IPS-18a (cell line): ENCODE data around the gene CRADD.

Experiments used
- H3K27ac ChIP-seq: one replicate; pipeline ENCODE4 v1.5.1; 2013; ENCODE audit warnings: low read length
- H3K27me3 ChIP-seq: one replicate; pipeline ENCODE4 v1.6.1; 2013; ENCODE audit warnings: mild to moderate bottlenecking, low read length; ENCODE audit not compliant: control insufficient read depth, insufficient read depth
- H3K36me3 ChIP-seq: one replicate; pipeline ENCODE4 v1.6.1; 2013; ENCODE audit warnings: low read depth, low read length; ENCODE audit not compliant: control insufficient read depth
- H3K4me1 ChIP-seq: one replicate; pipeline ENCODE4 v1.6.1; 2013; ENCODE audit warnings: low read depth, low read length; ENCODE audit not compliant: control insufficient read depth
- H3K4me3 ChIP-seq: one replicate; pipeline ENCODE4 v1.5.1; 2013; ENCODE audit warnings: low read length
- H3K9ac ChIP-seq: one replicate; pipeline ENCODE4 v1.6.1; 2013; ENCODE audit warnings: mild to moderate bottlenecking, low read length, moderate library complexity
- H3K9me3 ChIP-seq: one replicate; pipeline ENCODE4 v1.6.1; 2013; ENCODE audit warnings: low read depth, low read length; ENCODE audit not compliant: control insufficient read depth

Gene CRADD

DNA sequence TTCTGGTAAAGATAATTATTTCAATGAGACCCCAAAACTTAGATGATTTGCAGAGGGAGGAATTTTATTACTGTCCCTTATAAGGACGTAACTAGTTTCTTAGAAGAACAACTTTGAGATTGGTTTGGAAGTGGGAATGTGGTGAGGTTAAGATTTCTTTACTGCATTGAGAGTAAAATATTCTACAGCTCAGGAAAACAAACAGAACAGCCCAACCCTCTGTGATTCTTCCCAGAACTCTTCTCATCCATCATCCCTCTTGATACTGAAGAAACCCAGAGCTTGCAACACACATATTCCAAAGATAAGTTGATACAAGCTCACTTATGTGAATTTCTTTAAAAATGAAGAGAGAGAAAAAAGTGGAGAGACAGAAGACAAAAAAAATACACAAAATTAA is 234.2 kb downstream of the CRADD start:
- Histone ChIP-seq H3K27ac (no peak overlapping the region), H3K4me1 (no peaks in the 10 kb centered on the region), H3K36me3 (no peaks in the 10 kb centered on the region), H3K9ac (no peak overlapping the region), H3K4me3 (no peak overlapping the region), H3K27me3 (no peaks in the 10 kb centered on the region), H3K9me3 (no peaks in the 10 kb centered on the region)

DNA sequence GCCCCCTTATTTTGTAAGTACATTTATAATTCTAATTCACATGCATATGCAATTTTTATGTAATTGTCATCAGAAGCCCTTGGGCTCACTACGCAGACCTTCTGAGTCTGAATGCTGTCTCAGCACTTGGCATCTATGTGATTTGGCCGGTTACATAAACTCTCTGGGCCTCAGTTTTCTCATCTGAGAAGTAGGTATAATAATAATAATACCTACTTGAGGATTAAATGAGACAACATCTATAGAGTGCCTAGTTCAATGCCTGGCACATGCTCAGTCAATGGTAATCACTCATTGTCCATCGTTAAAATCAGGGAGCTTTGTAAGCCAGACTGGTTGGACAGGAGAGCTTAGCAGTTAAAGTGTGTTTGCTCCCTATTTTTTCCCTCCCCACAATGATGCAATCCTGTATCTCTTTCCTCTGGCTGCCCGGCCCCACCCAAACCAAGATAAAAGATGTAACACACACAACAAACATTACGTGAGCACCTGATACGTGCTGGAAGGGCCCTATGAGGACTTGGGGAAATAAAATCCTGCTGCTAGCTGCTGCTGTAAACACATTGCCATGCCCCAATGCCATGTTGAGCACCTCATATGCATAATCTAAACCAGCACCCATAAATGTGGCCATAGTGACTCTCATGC is 235.0 kb downstream of the CRADD start:
- Histone ChIP-seq H3K4me3 (no peak overlapping the region), H3K4me1 (no peaks in the 10 kb centered on the region), H3K9me3 (no peaks in the 10 kb centered on the region), H3K27me3 (no peaks in the 10 kb centered on the region), H3K36me3 (no peaks in the 10 kb centered on the region), H3K9ac (no peak overlapping the region), H3K27ac (no peak overlapping the region)

DNA sequence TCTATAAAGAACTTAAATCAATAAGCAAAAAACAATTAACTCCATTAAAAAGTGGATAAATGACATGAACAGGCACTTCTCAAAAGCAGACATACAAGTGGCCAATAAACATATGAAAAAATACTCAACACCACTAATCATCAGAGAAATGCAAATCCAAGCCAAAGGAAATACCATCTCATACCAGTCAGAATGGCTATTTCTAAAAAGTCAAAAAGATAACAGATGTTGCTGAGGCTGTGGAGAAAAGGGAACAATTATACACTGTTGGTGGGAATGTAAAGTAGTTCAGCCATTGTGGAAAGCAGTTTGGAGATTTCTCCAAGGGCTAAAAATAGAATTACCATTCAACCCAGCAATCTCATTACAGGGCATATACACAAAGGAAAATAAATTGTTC is 236.7 kb downstream of the CRADD start:
- H3K9ac ChIP-seq = no peak overlapping the region
- H3K27me3 ChIP-seq = no peaks in the 10 kb centered on the region
- no peak overlapping the region for H3K27ac ChIP-seq
- no peak overlapping the region for H3K4me3 ChIP-seq
- no peaks in the 10 kb centered on the region for H3K9me3 ChIP-seq
- H3K4me1 ChIP-seq = no peaks in the 10 kb centered on the region
- no peaks in the 10 kb centered on the region for H3K36me3 ChIP-seq

DNA sequence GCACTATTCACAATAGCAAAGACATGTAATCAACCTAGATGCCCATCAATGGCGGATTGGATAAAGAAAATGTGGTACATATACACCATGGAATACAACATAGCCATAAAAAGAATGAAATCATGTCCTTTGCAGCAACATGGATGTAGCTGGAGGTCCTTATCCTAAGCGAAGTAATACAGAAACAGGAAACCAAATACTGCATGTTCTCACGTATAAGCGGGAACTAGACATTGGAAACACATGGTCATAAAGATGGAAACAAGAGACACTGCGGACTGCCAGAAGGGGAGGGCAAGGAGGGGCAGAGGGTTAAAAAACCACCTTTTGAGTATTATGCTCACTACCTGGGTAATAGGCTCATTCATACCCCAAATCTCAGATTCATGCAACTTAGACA is 237.1 kb downstream of the CRADD start:
- no peaks in the 10 kb centered on the region for H3K9me3 ChIP-seq

DNA sequence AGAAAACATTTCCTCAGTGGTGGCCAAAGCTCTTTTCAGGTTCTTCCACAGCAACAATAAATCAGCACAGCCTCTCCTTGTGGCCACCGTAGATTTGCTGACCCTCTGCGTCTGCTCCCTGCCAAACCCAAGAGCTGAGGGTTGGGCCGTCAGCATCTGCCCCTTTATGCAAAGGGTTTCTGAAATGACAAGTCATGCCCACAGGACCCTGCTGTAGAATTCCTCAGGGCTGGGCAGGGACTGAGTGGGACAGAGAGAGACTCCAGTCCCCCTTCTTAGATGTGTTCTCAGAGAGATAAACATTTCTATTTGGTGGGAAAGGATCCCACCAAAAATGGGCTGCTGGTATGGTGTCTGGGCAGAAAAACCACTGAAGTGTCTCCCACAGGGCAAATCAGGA is 238.2 kb downstream of the CRADD start:
- H3K27ac ChIP-seq = no peak overlapping the region
- no peak overlapping the region for H3K9ac ChIP-seq
- no peaks in the 10 kb centered on the region for H3K27me3 ChIP-seq
- no peaks in the 10 kb centered on the region for H3K36me3 ChIP-seq
- H3K4me1 ChIP-seq = no peaks in the 10 kb centered on the region
- H3K9me3 ChIP-seq = no peaks in the 10 kb centered on the region
- H3K4me3 ChIP-seq = no peak overlapping the region

More for the DNA sequence above, 237.1 kb downstream of the CRADD start:
- Histone ChIP-seq H3K4me3 (no peak overlapping the region), H3K27me3 (no peaks in the 10 kb centered on the region), H3K27ac (no peak overlapping the region), H3K4me1 (no peaks in the 10 kb centered on the region), H3K36me3 (no peaks in the 10 kb centered on the region), H3K9ac (no peak overlapping the region)

DNA sequence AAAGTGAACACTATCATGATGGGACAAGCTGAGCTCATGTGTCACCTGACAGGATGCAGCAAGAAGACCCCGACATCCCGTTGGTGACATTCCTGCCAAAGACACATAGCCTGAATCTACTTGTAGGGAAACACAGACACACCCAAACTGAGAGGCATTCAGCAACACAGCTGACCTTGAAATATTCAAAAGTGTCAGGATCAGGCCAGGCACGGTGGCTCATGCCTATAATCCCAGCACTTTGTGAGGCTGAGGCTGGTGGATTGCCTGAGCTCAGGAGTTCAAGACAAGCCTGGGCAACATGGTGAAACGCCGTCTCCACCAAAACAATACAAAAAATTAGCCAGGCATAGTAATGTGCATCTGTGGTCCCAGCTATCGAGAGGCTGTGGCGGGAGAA is 239.2 kb downstream of the CRADD start:
- H3K27ac ChIP-seq = no peak overlapping the region
- no peaks in the 10 kb centered on the region for H3K4me1 ChIP-seq

DNA sequence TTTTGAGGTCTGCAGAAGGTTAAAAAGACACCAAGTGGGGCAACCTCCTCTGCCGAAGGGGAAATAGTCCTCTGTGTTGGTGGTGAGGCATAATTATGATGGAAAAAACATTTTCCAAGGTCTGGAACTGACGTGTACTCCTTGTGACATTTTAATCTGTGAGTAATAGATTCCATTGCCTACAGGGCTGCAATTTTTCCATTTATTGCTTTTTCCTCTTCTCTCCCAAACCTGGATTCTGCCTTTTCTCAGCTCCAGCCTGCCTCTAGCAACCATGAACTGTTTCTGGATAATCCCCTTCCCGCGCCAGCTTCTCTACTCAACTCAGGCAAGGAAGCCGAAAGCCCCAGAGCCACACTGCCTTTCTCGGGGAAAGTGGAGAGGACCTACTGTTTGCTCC is 241.1 kb downstream of the CRADD start:
- H3K4me1 ChIP-seq = no peaks in the 10 kb centered on the region
- no peaks in the 10 kb centered on the region for H3K27me3 ChIP-seq
- no peak overlapping the region for H3K9ac ChIP-seq
- no peak overlapping the region for H3K27ac ChIP-seq
- H3K36me3 ChIP-seq = no peaks in the 10 kb centered on the region
- no peak overlapping the region for H3K4me3 ChIP-seq
- H3K9me3 ChIP-seq = no peaks in the 10 kb centered on the region

More for the DNA sequence above, 239.2 kb downstream of the CRADD start:
- Histone ChIP-seq H3K27me3 (no peaks in the 10 kb centered on the region), H3K9me3 (no peaks in the 10 kb centered on the region), H3K9ac (no peak overlapping the region), H3K36me3 (no peaks in the 10 kb centered on the region), H3K4me3 (no peak overlapping the region)

DNA sequence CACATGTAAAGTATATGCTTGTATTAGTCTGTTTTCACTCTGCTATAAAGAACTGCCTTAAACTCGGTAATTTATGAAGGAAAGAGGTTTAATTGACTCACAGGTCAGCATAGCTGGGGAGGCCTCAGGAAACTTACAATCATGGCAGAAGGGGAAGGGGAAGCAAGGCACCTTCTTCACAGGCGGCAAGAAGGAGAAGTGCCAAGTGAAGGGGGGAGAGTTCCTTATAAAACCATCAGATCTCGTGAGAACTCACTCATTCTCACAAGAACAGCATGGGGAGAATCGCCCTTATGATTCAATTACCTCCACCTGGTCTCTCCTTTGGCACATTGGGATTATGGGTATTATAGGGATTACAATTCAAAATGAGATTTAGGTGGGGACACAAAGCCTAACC is 241.7 kb downstream of the CRADD start:
- H3K27me3 ChIP-seq = no peaks in the 10 kb centered on the region
- H3K4me3 ChIP-seq = no peak overlapping the region
- H3K9ac ChIP-seq = no peak overlapping the region
- H3K36me3 ChIP-seq = no peaks in the 10 kb centered on the region
- H3K27ac ChIP-seq = no peak overlapping the region
- H3K9me3 ChIP-seq = no peaks in the 10 kb centered on the region
- no peaks in the 10 kb centered on the region for H3K4me1 ChIP-seq

DNA sequence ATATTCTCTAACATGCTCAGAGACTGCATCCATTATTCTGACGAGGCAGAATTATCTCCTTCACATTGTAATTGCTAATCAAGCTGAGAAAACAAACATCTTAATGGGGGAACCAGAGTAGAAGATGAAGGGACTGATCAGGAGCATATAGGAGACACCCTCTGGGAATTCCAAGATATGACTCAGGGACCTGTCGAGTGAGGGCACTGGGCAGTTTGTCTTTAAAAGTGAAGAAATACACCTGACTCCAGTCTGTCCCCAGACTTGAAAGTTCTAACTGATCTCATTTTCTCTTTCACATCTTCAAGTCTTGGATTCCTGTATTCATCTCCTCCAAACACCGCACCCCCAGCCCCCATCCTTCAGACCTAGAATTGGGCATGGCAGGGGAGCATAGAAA is 244.3 kb downstream of the CRADD start:
- Histone ChIP-seq H3K9me3 (no peaks in the 10 kb centered on the region), H3K4me3 (no peak overlapping the region), H3K27ac (no peak overlapping the region), H3K27me3 (no peaks in the 10 kb centered on the region), H3K9ac (no peak overlapping the region), H3K36me3 (no peaks in the 10 kb centered on the region), H3K4me1 (no peaks in the 10 kb centered on the region)

DNA sequence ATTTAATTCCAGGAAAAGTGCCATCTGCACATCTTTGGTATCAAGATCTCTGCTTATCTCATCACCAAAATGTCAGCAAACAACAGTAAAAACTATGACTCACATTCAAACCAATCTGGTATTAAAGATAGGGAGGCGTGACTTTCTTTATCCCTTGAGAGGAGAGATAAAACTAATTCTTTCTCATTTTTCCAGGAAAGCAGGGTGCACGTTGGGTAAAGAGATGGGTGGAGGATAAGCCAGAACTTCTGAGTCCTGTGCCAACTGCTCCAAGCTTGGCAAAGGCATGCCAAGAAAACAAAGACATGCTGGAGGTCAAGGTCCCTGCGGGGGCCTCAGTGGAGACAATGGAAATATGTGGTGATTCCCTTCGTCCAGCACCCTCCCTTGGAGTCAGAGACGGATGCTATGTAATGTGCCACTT is 245.4 kb downstream of the CRADD start:
- Histone ChIP-seq H3K27me3 (no peaks in the 10 kb centered on the region), H3K4me3 (no peak overlapping the region), H3K27ac (no peak overlapping the region), H3K4me1 (no peaks in the 10 kb centered on the region), H3K36me3 (no peaks in the 10 kb centered on the region), H3K9ac (no peak overlapping the region), H3K9me3 (no peaks in the 10 kb centered on the region)

DNA sequence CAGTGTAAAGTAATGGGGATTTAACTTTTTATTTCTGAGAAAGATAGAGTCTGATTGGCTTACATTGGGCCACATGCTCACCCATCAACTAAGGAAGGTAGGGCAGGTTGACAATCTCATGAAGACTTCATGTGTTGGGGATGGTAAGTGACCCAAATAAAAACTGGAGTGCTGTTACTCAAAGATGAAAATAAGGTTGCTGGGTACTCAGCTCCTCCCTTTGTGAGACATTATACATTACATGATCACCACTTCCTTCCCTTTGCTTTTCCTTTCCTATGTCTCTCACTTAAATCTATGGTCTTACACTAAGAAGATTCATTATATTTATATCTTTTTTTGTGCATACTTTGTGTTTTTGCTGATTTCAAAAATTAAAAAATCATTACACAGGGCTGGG is 247.2 kb downstream of the CRADD start:
- H3K4me1 ChIP-seq = no peaks in the 10 kb centered on the region
- H3K9me3 ChIP-seq = no peaks in the 10 kb centered on the region
- H3K27ac ChIP-seq = no peak overlapping the region
- no peaks in the 10 kb centered on the region for H3K36me3 ChIP-seq
- H3K4me3 ChIP-seq = no peak overlapping the region
- H3K27me3 ChIP-seq = no peaks in the 10 kb centered on the region
- H3K9ac ChIP-seq = no peak overlapping the region

DNA sequence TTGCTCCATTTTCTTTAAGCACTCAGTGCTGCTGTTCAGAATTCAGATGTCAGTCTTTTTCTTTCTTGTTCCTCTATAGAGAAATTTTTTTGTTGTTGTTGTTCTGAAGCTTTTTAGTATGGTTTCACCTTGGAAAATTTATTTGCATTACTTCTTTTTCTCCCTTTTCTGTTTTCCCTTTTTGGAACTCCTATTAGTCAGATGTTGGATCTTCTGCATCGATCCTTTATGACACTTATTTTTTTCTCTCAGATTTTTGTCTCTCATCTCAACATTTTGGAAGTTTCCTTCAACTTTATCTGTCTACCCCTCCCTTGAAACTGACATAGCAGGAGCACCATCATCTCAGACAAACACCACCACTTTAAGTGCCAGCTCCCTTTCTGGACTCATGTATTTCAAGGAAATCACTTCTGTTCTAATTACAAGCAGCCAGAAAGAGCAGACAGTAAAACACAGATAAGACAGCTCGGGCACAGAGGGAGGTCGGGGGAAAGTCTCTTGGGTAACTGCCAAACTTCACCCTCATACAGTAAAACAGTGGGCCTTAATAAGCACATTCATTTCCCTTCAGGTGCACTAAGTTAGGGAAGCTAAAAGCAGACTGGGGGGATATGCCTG is 248.5 kb downstream of the CRADD start:
- H3K9ac ChIP-seq = no peak overlapping the region
- no peaks in the 10 kb centered on the region for H3K9me3 ChIP-seq
- no peaks in the 10 kb centered on the region for H3K27me3 ChIP-seq
- no peak overlapping the region for H3K4me3 ChIP-seq
- H3K36me3 ChIP-seq = no peaks in the 10 kb centered on the region
- H3K4me1 ChIP-seq = no peaks in the 10 kb centered on the region
- no peak overlapping the region for H3K27ac ChIP-seq
